GM21423 (cell line): ENCODE results near the gene TMEM138.

Experiments
- ATAC-seq: cut with Tn5 transposase; IDR thresholded peaks from one replicate; pipeline ENCODE4 v1.9.1; 2021; ENCODE audit warnings: mild to moderate bottlenecking, moderate library complexity; ENCODE audit not compliant: unreplicated experiment

TMEM138 gene

DNA sequence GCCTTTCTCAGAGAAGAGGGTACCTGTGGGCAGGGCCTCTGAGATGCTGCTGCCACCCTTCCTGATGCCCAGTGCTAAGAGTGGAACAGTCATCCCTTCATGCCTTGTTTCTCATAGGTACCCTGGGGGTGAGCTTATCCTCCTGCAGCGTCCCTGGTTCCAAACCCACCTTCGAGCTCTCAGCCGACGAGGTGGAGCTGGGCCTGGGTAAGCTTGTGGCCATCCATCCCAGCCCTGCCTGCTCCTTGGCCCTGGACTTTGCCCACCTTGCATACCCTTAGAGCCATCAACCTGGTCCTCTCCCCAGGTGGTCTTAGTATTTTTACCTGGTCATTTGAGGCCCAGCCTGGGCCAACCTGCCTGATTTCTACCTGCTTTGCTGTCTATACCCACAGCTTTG lies 20.5 kb upstream of the TMEM138 start:
- no peak for ATAC-seq

DNA sequence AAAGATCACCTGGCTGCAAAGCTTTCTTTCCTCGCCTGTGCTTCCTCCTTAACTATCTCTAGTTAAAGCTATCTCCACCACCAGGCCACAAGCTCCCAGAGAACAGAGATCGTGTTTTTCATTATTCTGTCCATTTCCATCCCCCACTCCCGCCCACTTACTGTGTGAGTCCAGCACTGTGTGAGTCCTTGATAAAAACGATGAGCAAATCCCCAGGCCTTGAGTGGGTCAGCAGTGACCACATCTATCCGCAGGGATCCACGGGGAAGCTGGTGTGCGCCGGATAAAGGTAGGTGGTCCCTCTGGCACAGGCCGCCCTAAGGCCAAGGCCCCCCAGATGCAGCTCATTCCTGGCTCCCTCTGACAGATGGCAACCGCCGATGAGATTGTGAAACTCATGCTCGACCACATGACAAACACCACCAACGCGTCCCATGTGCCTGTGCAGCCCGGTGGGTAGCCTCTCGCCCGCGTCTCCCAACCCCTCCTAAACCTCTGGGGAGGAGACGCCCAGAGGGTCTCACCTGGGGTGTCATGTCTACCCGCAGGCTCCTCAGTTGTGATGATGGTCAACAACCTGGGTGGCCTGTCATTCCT lies 19.9 kb upstream of the TMEM138 start:
- no peak for ATAC-seq

DNA sequence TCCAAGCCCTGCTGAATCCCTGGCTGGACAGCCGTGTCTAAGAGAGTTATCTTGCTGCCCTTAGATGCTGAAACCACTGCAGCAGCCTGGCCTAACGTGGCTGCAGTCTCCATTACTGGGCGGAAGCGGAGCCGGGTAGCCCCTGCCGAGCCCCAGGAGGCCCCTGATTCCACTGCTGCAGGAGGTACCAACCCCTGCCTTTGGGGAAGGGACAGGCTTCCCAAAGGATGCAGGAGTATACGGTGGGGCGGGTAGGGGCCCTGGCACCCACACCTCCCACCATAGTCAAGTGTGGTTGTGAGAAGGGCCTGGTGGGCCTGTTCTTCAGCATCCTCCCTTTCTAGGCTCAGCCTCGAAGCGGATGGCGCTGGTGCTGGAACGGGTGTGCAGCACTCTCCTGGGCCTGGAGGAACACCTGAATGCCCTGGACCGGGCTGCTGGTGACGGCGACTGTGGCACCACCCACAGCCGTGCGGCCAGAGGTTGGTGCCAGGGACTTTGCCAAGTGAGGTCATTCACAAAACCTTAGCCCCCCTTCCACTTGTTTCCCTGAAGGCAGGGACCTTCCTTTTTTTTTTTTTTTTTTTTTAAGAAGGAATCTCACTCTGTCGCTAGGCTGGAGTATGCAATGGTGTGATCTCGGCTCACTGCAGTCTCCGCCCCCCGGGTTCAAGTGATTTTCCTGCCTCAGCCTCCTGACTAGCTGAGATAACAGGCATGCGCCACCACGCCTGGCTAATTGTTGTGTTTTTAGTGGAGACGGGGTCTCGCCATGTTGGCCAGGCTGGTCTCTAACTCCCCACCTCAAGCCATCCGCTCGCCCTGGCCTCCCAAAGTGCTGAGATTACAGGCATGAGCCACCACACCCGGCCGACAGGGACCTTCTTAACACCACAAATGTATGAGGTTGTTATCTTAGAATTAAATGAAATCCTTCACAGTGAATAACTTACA lies 18.1 kb upstream of the TMEM138 start:
- ATAC-seq = no peak

DNA sequence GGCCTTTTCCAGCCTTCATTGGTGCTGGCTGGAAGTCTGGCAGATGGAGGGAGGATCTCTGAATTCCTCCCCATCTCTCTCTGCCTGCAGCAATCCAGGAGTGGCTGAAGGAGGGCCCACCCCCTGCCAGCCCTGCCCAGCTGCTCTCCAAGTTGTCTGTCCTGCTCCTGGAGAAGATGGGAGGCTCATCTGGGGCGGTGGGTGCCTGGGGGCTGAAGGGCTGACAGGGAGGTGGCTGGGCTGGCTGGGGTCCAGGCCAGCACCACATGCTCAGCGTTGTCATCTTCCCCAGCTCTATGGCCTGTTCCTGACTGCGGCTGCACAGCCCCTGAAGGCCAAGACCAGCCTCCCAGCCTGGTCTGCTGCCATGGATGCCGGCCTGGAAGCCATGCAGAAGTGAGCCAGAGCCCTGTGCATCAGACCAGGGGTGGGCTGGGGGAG lies 17.0 kb upstream of the TMEM138 start:
- ATAC-seq = no peak

DNA sequence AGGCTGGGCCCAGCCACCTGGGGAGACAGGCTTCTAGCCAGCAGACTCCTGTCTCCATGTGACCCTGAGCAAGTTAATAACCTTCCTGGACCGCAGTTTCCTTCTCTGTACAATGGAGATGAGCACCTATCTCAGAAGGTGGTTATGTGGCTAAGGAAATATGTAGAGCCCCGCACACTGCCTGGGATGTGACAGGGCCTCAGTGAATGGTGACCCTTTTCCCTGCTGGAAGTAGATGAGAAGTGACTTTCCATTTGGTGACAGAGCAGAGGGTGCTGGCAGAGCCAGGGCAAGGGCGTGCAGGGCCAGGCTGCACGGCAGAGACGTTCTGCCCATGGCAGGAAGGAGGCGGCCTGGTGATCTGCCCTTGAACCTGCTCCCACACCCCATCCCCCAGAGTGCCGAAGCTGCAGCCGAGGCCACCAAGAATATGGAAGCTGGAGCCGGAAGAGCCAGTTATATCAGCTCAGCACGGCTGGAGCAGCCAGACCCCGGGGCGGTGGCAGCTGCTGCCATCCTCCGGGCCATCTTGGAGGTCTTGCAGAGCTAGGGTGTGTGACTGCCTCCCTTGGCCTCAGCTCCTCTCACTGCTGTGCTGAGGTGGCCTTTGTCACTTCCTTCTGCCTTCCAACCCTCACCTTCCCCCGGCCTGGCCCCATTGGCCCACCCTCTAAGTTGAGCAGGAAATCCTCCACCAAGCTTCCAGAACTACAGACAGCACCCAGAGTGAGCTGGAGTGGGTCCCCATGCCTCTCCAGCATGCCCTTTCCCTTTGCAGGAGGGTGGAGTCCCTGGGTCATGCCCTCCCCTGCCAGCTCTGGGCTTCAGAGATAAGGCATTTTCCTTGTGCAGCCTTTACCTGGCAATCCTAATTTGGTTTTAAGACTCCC lies 16.0 kb upstream of the TMEM138 start:
- no peak for ATAC-seq

DNA sequence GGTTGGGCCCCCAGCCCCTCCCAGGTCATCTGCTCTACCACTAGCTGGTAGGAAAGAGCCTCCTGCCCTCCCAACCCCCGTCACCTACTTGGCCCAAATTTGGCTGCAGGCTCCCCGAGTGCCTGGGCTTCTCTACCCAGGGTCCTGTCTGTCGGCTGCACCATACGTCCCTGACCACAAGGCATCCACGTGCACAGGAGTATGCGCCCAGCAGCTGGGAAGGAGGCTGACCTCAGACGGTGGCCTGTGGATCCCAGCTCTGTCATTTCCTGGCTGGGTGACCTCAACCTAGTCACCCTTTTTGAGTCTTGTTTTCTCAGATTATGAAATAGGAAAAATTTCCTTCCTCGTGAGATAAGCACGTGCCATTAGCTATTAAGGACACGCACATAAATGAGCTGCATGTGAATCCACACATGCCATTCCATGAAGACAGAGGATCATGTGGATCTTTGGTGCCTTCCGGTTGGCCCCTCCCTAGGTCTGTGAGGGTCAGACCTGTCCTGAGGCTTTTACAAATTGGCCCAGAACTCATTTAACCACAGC lies 14.2 kb upstream of the TMEM138 start:
- ATAC-seq = no peak

GRCh38 chr11:61349189-61349751 lies 12.9 kb upstream of the TMEM138 start:
- ATAC-seq = no peak

- ATAC-seq = no peak
Measured at GRCh38 chr11:61349916-61350315, 12.3 kb upstream of the TMEM138 start.

DNA sequence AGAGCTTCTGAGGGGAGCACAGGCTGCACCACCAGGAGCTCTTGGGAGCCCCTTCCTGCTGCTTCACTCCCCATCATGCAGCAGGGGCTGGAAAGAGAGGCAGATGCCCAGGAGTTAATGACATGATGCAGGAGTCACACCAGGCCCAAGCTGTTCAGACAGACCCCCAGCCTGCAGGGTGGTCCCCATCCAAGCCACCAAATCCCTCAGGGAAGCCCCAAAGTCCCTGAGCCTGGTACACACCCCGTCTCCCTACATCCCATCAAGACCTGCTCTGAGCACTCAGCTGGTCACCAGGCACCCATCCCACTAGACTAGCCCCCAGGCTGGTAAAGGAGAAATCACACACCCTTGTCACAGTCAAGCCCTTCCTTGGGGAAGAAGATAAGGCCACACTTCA lies 11.8 kb upstream of the TMEM138 start:
- no peak for ATAC-seq

GRCh38 chr11:61350803-61351202 lies 11.4 kb upstream of the TMEM138 start:
- no peak for ATAC-seq

DNA sequence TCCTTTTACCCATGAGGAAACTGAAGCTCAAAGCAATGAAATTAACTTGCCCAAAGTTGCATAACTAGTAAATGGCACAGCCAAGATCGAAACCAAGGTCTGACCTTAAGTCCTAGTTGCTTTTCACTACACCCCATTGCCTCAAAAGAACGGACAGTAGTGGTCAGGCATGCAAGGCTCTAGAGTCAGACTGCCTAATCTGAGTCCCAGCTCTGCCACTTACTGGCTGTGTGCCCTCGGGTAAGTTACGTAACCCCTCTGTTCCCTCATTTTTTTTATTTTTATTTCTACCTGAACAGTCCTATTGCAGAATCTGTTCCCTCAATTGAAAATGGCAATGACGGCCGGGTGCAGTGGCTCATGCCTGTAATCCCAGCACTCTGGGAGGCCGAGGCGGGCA lies 10.1 kb upstream of the TMEM138 start:
- no peak for ATAC-seq

DNA sequence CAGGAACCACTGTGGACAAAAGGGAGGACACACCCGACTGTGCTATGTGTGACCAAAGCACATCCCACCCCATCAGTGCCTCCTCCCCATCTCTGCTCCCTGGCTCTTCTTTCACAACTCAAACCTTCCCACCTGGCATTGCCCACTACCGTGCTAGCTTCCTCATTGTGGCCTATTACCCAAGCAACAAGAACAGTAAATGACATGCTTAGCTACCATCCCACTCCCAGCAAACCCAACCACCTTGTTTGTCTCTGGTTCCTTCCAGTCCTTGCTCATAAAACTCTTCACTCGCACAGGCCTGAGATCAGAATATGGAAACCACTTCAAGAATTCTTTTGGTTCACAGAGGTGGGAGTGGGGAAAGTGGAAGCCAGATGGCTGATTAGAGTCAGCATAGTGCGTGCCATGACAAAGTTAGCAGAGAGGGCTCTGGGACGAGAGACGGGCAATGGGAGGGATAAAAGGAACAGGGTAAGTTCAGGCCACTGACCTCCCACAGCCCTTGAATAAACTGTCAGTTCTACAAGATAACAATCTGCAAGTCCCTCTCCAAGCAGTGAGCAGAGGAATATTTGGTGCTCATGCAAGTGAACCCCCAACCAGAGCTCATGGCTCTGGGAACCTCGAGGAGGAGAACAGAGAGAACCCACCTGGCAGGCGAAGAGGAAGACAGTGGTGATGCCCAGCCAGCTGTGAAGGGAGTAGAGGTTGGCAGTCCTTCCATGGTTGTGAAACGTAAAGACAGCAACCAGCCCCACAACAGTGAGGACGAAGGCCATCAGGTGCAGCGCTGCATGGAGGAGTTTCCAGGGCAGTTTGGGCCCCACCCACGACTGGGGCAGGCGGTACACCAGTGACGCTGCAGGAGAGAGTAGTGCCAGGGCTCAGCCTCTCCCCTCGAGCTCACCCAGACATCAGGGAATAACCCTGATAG lies 8.8 kb upstream of the TMEM138 start:
- no peak for ATAC-seq

GRCh38 chr11:61354208-61354607 lies 8.0 kb upstream of the TMEM138 start:
- ATAC-seq = no peak

GRCh38 chr11:61356706-61357105 lies 5.5 kb upstream of the TMEM138 start:
- ATAC-seq = no peak

DNA sequence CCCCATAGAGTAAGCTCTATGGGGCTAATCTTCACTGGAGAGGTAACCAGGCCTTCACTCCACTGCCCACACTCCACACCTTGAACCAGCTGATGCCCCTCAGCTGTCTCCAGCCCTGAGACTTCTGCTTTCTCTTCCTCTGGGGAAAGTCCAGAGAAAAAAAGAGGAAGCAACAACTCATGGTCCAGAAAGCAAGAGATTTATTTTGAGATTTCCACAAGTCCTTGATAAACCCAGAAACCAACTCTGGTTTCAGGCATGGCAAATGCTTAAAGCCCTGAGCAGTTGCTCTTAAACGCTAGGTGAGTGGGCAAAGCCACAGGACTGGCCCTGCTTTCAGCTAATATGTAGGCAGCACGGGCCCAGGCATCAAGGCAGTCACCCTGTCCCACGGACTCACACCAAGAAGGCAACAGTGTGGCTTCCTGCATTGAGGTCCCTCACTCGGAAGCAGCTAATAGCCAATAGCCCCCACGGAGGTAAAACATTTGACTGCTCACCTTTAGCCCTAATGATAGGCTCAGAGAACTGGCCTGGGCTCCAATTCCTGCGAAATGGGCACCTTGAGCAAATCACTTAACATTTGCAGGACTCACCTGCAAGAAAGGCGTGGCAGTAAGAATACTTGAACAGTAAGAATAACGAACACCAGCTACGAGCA lies 4.8 kb upstream of the TMEM138 start:
- ATAC-seq = peak; percentile 58

DNA sequence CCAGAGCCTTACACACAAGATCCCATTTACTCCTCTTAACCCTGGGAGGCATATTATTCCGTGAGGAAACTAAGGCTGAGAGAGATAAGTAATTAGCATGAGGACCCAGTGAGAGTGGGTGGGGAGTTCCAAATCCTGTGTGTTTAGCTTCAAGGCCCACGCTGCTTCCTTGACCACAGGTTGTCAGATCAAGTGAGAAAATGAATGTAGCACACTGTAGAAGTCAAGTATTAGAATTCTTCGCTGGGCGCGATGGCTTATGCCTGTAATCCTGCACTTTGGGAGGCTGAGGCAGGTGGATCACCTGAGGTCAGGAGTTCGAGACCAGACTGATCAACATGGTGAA lies 4.3 kb upstream of the TMEM138 start:
- no peak for ATAC-seq

DNA sequence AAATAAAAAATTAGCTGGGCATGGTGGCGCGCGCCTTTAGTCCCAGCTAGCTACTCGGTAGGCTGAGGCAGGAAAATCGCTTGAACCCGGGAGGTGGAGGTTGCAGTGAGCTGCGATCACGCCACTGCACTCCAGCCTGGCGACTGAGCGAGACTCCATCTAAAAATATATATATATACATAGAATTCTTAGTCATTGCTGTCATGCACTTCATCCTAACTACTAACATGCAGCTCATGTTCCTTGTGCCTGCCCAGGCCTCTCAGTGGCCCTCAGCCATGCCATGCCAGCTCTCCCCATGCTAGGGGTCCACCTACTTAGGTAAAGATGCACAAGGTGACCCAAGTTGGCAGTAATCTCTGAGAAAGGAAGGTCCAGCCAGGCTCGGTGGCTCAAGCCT lies 3.6 kb upstream of the TMEM138 start:
- no peak for ATAC-seq

DNA sequence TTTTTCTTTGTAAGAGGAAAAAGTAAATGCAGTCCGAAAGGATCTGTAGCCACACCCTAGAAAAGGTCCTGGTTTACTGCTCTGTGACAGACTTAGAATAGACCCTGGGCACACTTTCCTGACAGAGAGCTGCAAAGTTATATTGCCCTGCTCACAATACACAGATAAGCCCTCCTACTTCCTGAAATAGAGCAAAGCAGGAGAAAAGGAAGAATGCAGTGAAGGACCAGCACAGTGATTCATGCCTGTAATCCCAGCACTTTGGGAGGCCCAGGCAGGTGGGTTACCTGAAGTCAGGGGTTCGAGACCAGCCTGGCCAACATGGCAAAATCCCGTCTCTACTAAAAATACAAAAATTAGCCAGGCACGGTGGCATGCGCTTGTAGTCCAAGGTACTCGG lies 2.7 kb upstream of the TMEM138 start:
- no peak for ATAC-seq

GRCh38 chr11:61361237-61361740 lies 885 bp upstream of the TMEM138 start:
- no peak for ATAC-seq
